HEK293 (cell line): ENCODE results near the gene TMEM41B.
A peak's percentile ranks its signal among the peaks of the same experiment; 100 is the strongest.

Source experiments
- HOXA7 ChIP-seq: sonication (generic); formaldehyde crosslinking; IDR thresholded peaks from 2 replicates; pipeline ENCODE4 v1.8.1; 2022; ENCODE audit warnings: missing genetic modification reagents, borderline replicate concordance
- ZBTB10 ChIP-seq: fragments of 450-650 bp; formaldehyde crosslinking; IDR thresholded peaks from 2 replicates; pipeline ENCODE4 v1.5.1; 2016; ENCODE audit warnings: missing biosample characterization, missing genetic modification characterization
- ZEB2 ChIP-seq: fragments of 450-650 bp; formaldehyde crosslinking; IDR thresholded peaks from 2 replicates; pipeline ENCODE4 v1.5.1; 2016; ENCODE audit warnings: missing biosample characterization, missing genetic modification characterization

- TF ChIP-seq ZBTB10 = peak; percentile 81
- TF ChIP-seq HOXA7 (CRISPR knock-in tag) = no peak
- TF ChIP-seq ZEB2 (tag by site-specific recombination) = no peak; the same call in 1 of the 2 replicates
Measured at GRCh38 chr11:9314291-9315077, at the start of gene TMEM41B.
